Esophagus muscularis mucosa (tissue), 4 donors: ENCODE results near the gene KLRK1.
"Not testable (repeated sequence)": the region's sequence is repeated elsewhere in the genome, so short reads cannot be mapped to it uniquely, and the experiment has no call there.

Experiments
- EP300 ChIP-seq: sonication (generic); formaldehyde crosslinking; IDR thresholded peaks from one replicate; pipeline ENCODE4 v1.6.1; 2017; ENCODE audit warnings: antibody characterized with exemption
- POLR2A ChIP-seq: fragments of 450-650 bp; IDR thresholded peaks from one replicate; pipeline ENCODE4 v1.6.1; 2017; ENCODE audit warnings: antibody characterized with exemption, moderate library complexity, mild to moderate bottlenecking, low read depth
- TF ChIP-seq, protein P1 (sequence below), 3 experiments: fragments of 200-600 bp in 2 of 3; fragments of 450-650 bp in 1 of 3; sonication (generic) in 2 of 3; IDR thresholded peaks; one replicate each; pipeline ENCODE4 v1.5.1; 2017 to 2019; ENCODE audit warnings: antibody characterized with exemption in 3 of 3, mild to moderate bottlenecking in 2 of 3, moderate library complexity in 1 of 3

GRCh38 chr12:10336196-10336595 is 53.6 kb downstream of the KLRK1 start:
- TF ChIP-seq, protein P1, sequence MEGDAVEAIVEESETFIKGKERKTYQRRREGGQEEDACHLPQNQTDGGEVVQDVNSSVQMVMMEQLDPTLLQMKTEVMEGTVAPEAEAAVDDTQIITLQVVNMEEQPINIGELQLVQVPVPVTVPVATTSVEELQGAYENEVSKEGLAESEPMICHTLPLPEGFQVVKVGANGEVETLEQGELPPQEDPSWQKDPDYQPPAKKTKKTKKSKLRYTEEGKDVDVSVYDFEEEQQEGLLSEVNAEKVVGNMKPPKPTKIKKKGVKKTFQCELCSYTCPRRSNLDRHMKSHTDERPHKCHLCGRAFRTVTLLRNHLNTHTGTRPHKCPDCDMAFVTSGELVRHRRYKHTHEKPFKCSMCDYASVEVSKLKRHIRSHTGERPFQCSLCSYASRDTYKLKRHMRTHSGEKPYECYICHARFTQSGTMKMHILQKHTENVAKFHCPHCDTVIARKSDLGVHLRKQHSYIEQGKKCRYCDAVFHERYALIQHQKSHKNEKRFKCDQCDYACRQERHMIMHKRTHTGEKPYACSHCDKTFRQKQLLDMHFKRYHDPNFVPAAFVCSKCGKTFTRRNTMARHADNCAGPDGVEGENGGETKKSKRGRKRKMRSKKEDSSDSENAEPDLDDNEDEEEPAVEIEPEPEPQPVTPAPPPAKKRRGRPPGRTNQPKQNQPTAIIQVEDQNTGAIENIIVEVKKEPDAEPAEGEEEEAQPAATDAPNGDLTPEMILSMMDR (IDR thresholded peaks at IDR 0.05) = not testable (repeated sequence)
- TF ChIP-seq POLR2A, EP300: not testable (repeated sequence)
